HG03135 (cell line): ENCODE data around the gene ULK1.

Experiments
- ATAC-seq: cut with Tn5 transposase; IDR thresholded peaks from one replicate; pipeline ENCODE4 v1.9.1; 2021; ENCODE audit warnings: mild to moderate bottlenecking, moderate library complexity; ENCODE audit not compliant: unreplicated experiment

ULK1 gene

DNA sequence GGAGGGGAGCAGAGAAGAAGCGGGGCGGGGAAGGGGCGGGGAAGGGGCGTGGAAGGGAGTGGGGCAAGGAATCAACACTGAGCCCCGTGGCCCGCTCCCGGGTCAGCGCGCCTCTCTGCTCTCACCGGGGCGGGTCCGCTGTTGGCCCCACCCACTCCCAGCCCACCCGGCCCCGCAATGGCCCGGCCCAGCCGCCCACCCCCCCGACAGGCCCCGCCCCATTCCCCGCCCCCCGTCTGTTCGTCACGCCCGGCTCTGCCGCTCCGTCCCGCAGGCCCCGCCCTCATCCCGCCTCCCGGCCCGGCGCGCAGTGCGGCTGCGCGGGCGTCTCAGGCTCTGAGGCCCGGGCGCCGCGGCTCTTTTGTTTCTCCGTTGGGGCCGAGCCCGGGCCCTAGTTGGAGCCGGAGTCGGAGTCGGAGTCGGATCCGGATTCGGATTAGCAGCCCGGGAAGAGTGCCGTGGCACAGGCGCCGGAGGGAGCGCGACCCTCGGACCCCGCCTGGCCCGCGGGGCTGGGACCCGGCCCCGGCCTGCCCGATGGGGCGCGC, at the start of gene ULK1:
Gene ULK1 (plus strand): TSS at position 310 of the 548 bp plus-strand sequence. CDS start 380 bp downstream, outside the sequence.
- peak; percentile 82 for ATAC-seq

GRCh38 chr12:131844656-131845055, 49.8 kb upstream of the ULK1 start:
- ATAC-seq: no peak

DNA sequence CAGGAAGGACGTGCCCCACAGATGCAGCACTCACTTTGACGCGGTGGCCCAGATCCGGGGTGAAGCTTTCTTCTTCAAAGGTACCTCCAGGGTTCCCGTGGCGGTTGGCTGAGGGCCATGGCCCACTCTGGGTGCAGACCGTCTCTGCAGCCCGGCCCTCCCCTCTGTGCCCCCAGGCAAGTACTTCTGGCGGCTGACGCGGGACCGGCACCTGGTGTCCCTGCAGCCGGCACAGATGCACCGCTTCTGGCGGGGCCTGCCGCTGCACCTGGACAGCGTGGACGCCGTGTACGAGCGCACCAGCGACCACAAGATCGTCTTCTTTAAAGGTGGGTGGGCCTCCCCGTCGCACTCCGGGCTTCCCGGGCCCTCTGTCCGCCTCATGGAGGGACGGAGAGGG, 49.3 kb upstream of the ULK1 start:
- no peak for ATAC-seq

- ATAC-seq: no peak
Observed at GRCh38 chr12:131847456-131847855, 47.0 kb upstream of the ULK1 start.

DNA sequence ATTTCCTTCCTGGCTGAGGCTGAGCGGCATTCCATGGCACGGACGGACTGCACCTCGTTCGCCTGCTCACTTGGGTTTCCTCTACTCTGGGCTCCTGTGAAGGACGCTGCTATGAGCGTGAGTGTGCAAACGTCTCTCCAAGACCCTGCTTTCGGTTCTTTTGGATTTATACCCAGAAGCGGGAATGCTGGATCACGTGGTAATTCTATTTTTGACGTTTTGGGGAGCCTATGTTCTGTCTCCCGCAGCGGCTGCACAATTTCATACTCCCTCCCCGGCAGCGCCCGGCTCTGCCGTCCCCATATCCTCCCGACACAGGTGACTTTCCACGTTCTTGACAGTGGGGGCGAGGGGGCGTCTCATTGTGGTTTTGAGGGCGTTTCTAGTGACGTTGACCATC, 45.7 kb upstream of the ULK1 start:
- ATAC-seq: no peak

DNA sequence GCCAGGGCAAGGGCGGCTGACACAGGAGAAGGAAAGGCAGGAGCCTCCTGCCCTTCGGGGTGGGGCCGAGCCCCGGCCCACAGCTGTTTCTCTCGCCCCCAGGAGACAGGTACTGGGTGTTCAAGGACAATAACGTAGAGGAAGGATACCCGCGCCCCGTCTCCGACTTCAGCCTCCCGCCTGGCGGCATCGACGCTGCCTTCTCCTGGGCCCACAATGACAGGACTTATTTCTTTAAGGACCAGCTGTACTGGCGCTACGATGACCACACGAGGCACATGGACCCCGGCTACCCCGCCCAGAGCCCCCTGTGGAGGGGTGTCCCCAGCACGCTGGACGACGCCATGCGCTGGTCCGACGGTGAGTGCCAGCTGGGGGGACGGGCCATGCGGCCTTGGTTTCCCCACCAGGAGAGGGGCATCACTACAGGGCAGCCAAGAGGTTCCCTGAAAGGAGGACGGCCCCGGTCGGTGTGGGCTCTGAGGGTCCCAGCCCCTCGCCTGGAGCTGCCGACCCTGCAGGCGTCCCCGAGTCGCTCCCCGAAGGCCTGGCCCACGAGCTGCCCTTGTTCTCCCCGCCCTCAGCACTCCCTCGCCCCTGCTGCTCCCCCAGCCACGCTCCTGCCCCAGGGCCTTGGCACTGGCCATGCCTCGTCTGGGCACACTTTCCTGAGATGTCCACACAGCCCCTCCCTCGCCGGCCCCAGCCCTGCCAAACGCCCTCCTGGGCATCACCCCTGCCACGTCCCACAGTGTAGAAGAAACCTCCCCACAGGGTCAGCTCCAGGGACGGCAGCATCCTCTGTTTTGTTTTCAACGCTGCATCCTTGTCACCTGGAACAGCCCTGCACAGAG, 44.5 kb upstream of the ULK1 start:
- no peak for ATAC-seq

DNA sequence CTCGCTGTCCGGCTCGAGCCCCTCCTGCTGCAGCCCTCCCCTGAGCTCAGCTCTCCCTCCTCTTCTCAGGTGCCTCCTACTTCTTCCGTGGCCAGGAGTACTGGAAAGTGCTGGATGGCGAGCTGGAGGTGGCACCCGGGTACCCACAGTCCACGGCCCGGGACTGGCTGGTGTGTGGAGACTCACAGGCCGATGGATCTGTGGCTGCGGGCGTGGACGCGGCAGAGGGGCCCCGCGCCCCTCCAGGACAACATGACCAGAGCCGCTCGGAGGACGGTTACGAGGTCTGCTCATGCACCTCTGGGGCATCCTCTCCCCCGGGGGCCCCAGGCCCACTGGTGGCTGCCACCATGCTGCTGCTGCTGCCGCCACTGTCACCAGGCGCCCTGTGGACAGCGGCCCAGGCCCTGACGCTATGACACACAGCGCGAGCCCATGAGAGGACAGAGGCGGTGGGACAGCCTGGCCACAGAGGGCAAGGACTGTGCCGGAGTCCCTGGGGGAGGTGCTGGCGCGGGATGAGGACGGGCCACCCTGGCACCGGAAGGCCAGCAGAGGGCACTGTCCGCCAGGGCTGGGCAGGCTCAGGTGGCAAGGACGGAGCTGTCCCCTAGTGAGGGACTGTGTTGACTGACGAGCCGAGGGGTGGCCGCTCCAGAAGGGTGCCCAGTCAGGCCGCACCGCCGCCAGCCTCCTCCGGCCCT, 43.4 kb upstream of the ULK1 start:
- ATAC-seq: no peak

GRCh38 chr12:131851741-131852550, 42.5 kb upstream of the ULK1 start:
- no peak for ATAC-seq

DNA sequence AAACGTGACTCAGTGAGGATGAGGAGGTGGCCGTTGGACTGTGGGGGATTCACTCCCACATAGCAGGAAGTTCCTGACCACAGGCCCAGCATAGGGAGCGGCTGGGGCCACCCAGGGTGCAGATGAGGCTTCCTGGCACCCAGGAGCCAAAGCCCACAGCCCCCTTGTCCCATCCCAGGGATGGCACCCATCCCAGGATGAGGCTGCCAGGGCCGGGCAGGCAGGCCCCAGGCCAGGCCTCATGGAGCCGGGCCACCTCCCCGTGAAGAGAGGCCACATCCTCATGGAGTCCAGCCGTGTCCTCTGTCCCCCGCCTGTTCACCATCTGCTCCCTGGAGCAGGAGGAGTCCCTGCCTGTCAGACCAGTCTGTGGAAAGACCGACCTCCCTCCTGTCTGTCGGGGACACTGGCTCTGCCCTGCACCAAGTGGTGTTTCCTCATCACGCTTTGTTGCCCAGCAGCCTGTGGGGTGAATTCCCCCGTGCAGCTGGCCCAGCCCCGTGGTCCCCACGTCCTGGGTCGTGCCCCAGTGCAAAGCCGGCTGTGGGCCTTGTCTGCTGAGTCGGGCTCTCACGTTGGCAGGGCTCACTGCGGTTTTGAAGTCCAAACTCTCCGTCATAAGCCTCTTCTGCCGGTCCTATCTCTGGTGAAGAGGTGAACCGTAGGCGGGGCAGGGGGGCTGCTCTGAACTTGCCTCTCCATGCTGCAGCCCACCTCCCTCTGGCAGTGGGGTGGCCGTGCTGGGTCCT, 41.7 kb upstream of the ULK1 start:
- no peak for ATAC-seq

DNA sequence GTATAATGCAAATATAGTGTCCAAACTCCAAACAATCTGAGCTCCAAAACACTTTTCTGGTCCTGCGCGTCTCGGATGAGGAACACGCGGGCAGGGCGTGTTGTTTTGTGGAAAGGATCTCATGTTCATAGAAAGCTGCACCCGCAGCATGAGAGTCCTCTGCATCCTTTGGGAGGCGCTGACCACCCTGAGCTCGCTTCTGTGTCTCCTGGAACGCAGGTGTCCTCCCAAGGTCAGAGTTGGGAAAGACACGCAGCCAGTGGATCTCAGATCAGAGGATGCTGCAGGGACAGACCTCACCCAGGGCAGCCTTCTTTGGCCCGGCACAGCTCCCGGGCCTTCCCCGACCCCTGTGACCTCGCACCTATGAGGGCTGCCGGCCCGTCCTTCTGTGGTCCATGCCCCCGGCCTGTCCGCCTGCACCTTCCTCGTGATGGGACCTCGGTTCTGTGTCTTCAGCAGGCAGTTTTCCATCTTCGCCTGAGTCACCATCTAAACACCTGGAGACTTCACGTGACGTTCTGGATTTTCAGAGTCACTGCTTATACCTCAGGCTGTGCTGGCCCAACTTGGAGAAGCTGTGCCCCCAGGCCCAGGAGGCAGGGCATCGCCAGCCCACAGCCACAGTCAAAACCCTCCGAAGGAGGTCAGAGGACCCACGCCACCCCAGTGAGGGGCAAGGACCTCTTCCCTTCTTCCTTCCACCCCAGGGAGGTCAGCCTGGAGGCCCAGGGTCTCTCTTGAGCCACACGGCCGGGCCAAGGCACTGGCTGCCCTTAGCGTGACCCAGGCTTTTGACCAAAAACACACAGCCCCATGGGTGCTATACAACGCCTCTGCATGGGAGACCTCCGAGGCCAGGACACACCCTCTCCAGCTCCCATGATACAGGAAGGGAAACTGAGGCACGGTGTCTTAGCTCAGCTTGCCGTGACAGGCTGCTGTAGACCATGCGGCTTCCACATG, 40.3 kb upstream of the ULK1 start:
- ATAC-seq: no peak

DNA sequence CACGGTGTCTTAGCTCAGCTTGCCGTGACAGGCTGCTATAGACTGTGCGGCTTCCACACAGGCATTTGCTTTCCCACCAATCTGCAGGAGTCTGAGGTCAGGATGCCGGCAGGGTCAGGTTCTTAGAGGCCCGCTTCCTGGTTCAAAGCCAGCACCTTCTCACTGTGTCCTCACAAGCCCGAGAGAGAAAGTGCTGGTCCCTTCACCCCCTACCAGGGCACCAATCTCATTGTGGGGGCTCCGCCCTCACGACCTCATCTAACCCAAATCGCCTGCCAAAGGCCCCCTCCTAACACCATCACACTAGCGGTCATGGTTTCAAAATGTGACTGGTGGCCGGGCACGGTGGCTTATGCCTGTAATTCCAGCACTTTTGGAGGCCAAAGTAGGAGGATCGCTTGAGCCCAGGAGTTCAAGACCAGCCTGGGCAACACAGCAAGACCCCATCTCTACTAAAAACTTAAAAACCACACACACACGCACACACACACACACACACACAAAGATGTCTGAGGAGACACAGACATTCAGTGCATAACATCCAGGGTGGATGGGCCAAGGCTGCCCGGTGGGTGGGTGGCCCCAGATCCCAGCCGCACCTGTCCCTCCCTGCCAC, 39.5 kb upstream of the ULK1 start:
- ATAC-seq: no peak

- ATAC-seq: no peak
Observed at GRCh38 chr12:131855521-131856142, 38.8 kb upstream of the ULK1 start.

DNA sequence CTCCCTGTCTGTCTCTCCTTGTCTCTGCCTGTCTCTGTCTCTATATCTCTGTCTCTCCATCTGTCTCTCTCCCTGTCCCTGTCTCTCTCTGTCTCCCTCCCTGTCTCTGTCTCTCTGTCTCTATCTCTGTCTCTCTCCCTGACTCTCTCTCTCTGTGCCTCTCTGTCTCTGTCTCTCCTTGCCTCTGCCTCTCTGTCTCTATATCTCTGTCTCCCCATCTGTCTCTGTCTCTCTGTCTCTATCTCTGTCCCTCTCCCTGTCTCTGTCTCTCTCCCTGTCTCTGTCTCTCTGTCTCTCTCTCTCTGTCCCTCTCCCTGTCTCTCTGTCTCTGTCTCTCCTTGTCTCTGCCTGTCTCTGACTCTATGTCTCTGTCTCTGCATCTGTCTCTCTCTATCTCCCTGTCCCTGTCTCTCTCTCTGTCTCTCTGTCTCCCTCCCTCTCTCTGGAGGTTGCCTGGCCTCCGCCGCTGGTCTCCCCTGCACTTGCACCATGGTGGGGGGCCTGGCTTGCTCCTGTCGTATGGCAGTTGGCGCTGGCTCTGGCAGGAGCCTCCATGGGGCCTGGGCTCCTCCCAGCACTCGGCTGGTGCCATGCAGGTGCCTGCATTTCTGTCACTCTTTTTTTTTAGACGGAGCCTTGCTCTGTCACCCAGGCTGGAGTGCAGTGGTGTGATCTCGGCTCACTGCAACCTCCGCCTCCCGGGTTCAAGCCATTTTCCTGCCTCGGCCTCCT, 37.9 kb upstream of the ULK1 start:
- ATAC-seq: no peak

GRCh38 chr12:131857908-131858850, 36.2 kb upstream of the ULK1 start:
- ATAC-seq: no peak

DNA sequence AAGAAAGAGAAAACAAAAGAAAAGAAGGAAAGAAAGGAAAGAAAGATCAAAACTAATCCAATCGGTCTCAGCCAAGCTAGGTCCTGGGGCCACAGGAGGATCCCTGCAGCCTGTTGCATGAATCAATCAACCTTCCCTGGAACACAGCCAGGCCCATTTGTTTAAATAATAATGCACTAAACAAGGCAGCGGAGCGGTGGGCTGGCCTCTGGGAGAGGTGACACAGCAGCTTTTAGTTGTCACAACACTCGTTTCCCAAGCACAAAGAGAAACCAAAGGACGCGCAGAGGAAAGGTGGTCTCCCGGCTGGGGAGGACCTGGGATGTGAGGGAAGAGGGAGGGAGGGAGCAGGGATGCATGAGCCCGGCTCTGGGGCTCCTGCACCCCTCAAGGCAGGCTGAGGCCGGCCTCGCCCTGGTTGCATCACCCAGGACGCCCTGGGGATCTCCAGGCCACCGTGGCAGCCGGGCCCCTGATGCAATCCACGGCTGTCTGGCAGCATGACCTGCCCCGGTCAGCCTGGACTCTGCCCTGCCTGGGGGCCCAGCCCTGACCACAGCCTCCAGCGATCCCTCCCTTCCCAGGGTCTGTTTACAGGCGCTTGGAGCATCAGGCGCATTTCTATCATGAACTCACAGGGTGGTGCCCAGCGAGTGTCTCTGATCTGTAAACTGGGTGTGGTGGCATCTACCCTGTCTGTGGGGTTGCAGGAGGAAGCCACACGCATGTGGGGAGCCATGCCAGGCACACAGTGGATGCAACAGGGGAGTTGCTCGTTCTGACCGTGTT, 33.8 kb upstream of the ULK1 start:
- no peak for ATAC-seq
